ENCODE measurements around the gene OXCT2.
"Not testable (repeated sequence)": the region's sequence is repeated elsewhere in the genome, so short reads cannot be mapped to it uniquely, and the experiment has no call there.

- TF ChIP-seq BHLHE40 (IDR thresholded peaks at IDR 0.05; ENCODE audit: low read depth, low read length); JUN (IDR thresholded peaks at IDR 0.05); RAD21 (conservative IDR thresholded peaks at IDR 0.05 in 1 of 2, IDR thresholded peaks at IDR 0.05 in 1 of 2); HOXA7 (CRISPR knock-in tag; IDR thresholded peaks at IDR 0.05); CTCF (IDR thresholded peaks at IDR 0.05); PBX3 (IDR thresholded peaks at IDR 0.05); POLR2A (IDR thresholded peaks at IDR 0.05; ENCODE audit: low read length); REST (IDR thresholded peaks at IDR 0.05); MAZ (IDR thresholded peaks at IDR 0.05; ENCODE audit: borderline replicate concordance, low read depth, low read length); E2F6 (IDR thresholded peaks at IDR 0.05; ENCODE audit: borderline replicate concordance, low read depth); CEBPB (IDR thresholded peaks at IDR 0.05); SMC3 (IDR thresholded peaks at IDR 0.05): not testable (repeated sequence)
These were observed 15.4 kb upstream of the OXCT2 start for GRCh38 chr1:39786303-39787107.
